Measurements from ENCODE around the gene ZNF576.

Gene ZNF576

DNA sequence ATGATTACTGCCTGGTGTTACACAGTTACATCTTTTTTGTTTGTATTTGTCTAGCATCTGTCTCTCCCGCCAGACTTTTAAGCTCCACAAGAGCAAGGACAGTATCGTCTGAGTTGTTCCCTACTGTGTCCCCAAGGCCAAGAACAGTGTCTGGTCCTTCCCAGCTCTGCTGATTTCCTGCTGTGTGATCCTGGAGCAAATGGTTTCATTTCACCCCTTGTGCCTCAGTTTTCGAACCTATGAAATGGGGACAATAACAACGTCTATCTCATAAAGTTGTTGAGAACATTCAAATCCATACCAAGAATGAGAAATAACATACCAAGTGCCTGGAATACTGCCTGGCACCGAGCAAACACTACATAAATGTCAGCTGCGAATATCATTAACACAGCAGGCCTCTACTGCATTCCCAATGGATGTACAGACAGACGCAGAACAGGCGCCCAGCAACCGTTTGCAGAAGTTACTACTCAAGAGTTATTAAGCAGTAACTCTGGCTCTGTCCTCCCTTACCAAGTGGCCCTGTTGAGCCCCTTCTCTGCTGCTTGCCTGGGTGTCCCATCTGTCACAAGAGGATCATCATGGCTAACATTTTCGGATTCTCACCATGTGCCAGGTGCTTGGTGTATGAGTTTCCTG, 32.5 kb upstream of the ZNF576 start:
- DNase-seq = no peak
- peaks cover 2% of the 10 kb centered on the region for H3K9me3 Mint-ChIP-seq
- H3K4me3 Mint-ChIP-seq = no peak overlapping the region
- H3K4me1 Mint-ChIP-seq = peaks cover 55% of the 10 kb centered on the region
- no peaks in the 10 kb centered on the region for H3K27me3 Mint-ChIP-seq
- no peak for ATAC-seq
- H3K27ac Mint-ChIP-seq = peak overlapping the region; percentile 79
- H3K36me3 Mint-ChIP-seq (ENCODE audit: low read depth) = peaks cover 30% of the 10 kb centered on the region

DNA sequence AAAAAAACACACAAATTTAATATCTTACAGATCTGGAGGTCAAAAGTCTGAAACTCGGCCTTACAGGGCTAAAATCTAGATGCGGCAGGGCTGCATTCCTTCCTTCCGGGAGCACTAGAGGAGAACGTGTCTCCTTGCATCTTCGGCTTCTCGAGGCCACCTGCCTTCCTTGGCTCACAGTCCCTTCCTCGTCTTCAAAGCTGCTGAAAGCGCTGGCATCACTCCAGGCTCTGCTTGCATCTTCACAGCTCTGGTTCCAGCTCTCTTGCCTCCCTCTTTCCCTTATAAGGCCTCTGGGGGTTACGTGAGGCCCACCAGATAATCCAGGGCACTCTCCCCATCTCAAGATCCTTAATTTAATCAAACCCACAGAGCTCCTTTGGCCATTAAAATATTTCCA, 31.6 kb upstream of the ZNF576 start:
- no peak overlapping the region for H3K4me3 Mint-ChIP-seq

DNA sequence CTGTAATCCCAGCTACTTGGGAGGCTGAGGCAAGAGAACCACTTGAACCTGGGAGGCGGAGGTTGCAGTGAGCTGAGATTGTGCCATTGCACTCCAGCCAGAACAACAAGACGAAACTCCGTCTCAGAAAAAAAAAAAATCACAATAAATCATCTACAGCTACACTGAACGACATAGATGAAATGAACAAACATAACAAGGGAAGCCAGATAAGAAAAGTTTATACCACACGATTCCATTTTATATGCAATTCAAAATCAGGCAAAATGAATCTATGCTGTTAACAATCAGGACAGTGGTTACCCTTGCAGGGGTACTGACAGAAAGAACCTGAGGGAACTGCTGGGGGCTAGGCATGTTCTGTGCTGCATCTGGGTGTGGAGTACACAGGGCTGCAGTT, 26.7 kb upstream of the ZNF576 start:
- H3K4me1 Mint-ChIP-seq = peaks cover 34% of the 10 kb centered on the region
- no peak overlapping the region for H3K4me3 Mint-ChIP-seq
- peak overlapping the region; percentile 18 for H3K27ac Mint-ChIP-seq
- ATAC-seq (no peak), DNase-seq (no peak)
- H3K9me3 Mint-ChIP-seq = no peaks in the 10 kb centered on the region
- peaks cover 5% of the 10 kb centered on the region for H3K36me3 Mint-ChIP-seq (ENCODE audit: low read depth)
- no peaks in the 10 kb centered on the region for H3K27me3 Mint-ChIP-seq

More for the DNA sequence above, 31.6 kb upstream of the ZNF576 start:
- DNase-seq = no peak
- peaks cover 2% of the 10 kb centered on the region for H3K9me3 Mint-ChIP-seq
- H3K36me3 Mint-ChIP-seq (ENCODE audit: low read depth) = peaks cover 28% of the 10 kb centered on the region
- peak overlapping the region; percentile 79 for H3K27ac Mint-ChIP-seq
- no peak for ATAC-seq
- H3K27me3 Mint-ChIP-seq = no peaks in the 10 kb centered on the region
- H3K4me1 Mint-ChIP-seq = peaks cover 56% of the 10 kb centered on the region

DNA sequence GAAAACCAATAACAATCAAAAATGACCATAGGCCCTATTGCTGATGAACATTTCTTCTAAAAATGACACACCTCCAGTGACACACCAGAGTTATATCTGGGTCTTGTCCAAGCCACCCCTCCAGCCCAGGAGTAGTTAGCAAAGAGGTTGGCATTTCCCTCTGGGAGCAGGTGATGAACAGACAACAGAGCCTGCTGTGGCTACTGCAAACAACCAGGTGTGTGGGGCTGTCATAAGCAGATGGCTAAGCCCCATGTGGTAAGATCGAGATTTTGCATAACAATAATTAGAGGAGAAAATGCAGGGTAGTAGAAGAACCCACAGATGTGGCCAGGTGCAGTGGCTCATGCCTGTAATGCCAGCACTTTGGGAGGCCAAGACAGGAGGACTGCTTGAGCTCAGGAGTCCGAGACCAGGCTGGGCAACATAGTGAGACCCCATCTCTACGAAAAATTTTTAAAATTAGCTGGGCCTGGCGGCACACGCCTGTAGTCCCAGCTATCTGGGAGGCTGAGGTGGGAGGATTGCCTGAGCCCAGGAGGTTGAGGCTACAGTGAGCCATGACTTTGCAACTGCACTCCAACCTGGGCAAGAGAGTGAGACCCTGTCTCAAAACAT, 26.1 kb upstream of the ZNF576 start:
- peaks cover 33% of the 10 kb centered on the region for H3K4me1 Mint-ChIP-seq
- H3K27me3 Mint-ChIP-seq = no peaks in the 10 kb centered on the region
- DNase-seq = no peak
- H3K4me3 Mint-ChIP-seq = no peak overlapping the region
- no peak for ATAC-seq
- H3K27ac Mint-ChIP-seq = no peak overlapping the region
- H3K9me3 Mint-ChIP-seq = no peaks in the 10 kb centered on the region
- H3K36me3 Mint-ChIP-seq (ENCODE audit: low read depth) = peaks cover 2% of the 10 kb centered on the region

DNA sequence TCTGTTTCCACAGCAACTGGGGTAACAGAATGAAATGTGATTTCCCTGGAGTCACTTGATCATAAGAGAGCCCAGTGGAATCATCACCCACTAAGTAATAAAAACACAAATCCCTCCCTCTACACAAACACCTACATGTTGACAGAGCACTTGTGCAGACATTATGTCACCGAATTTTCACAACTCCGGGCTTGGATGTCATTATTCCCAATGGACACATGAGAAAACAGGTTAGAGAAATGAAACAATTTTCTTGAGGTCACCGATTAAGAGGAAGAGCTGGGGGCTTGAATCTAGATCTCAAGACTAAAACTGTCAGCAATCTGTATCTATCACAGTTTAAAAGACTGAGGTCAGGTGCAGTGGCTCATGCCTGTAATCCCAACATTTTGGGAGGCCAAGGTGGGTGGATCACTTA, 24.2 kb upstream of the ZNF576 start:
- Mint-ChIP-seq H3K27ac (no peak overlapping the region), H3K36me3 (ENCODE audit: low read depth) (peaks cover 2% of the 10 kb centered on the region), H3K27me3 (no peaks in the 10 kb centered on the region), H3K4me3 (no peak overlapping the region), H3K4me1 (peaks cover 38% of the 10 kb centered on the region), H3K9me3 (no peaks in the 10 kb centered on the region)
- DNase-seq = no peak
- ATAC-seq = no peak

DNA sequence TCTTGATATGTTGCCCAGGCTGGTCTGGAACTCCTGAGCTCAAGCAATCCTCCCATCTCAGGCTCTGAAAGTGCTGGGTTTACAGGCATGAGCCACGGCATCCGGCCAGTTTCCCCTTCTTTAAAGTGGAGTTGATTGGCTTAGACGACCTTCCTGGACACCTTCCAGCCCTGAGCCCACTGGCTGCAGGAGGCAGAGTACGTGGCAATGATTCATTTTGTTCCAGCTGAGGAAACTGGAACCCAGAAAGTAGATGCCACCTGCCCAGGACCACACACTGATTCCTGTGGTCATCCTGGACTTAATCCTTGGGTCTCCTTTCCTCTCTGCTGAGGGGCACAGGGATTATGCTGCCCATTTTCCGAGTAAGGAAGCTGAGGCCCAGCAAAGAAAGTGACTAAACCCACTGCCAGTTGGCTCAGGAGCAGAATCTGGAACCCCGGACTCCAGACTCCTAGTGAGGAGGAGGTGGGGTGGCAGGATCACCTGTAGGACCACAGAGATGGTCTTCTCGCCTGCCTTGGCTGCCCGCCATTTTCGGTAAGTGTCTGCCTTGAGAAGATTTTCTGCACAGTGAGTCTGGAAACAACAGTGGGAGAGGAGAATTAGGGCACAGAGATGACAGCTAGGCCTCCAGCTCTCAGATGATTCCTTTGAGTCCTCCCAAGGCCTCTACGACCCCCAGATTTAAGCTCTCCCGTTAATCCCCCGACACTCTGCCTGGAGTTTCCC, 21.8 kb upstream of the ZNF576 start:
- ATAC-seq (no peak), DNase-seq (no peak)
- peaks cover 2% of the 10 kb centered on the region for H3K27me3 Mint-ChIP-seq
- no peaks in the 10 kb centered on the region for H3K9me3 Mint-ChIP-seq
- H3K27ac Mint-ChIP-seq = peak overlapping the region; percentile 91
- H3K4me1 Mint-ChIP-seq = peaks cover 49% of the 10 kb centered on the region
- peak overlapping the region; percentile 96 for H3K4me3 Mint-ChIP-seq
- H3K36me3 Mint-ChIP-seq (ENCODE audit: low read depth) = peaks cover 2% of the 10 kb centered on the region

DNA sequence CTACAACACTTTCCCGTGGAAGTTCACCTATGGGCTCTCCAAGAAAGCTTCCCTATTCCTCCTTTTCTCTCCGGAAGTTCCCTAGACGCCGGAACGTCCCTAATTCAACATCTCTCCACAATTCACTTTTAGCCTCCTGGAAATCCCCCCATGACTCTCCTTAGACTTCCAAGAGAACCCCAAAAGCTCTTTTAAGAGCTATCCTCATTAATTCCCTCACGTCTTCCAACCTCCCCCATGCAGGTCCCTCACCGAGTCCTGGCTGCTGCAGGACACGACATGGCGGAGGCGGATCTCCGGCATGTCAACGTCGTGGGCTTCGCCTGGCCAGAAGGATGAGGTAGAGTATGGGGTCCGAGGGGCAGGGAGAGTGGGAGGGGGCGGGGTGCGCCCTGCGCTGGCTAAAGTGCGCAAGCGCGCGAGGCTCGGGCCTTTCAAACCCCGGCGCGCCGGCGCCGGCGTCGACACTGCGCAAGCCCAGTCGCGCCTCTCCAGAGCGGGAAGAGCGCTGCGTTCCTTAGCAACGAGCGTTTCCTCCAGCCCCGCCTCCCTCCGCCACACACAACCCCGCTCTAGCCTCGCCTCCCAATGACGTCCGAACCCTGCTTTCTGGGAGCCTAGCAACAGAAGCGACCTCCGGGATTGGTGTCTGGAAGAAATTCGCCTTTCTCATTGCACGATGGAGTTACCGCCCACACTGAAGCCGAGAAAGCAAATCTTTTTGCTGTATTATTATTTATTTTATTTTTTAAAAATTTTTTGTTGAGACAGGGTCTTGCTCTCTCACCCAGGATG, 21.0 kb upstream of the ZNF576 start, which contains the start of the genes PINLYP and XRCC1:
TSS of gene PINLYP (plus strand) at position 646 of the 795 bp plus-strand sequence. CDS start 1,391 bp downstream, outside the sequence.
TSS of gene XRCC1 (minus strand) at position 372 of the 795 bp plus-strand sequence. CDS start at position 303, 69 bp downstream.
- peaks cover 2% of the 10 kb centered on the region for H3K27me3 Mint-ChIP-seq
- no peaks in the 10 kb centered on the region for H3K36me3 Mint-ChIP-seq (ENCODE audit: low read depth)
- DNase-seq (peak; percentile 97), ATAC-seq (peak; percentile 98)
- H3K4me3 Mint-ChIP-seq = peak within 1 kb of the TSS; percentile 96
- peaks cover 49% of the 10 kb centered on the region for H3K4me1 Mint-ChIP-seq
- no peaks in the 10 kb centered on the region for H3K9me3 Mint-ChIP-seq
- H3K27ac Mint-ChIP-seq = peak within 1 kb of the TSS; percentile 91

DNA sequence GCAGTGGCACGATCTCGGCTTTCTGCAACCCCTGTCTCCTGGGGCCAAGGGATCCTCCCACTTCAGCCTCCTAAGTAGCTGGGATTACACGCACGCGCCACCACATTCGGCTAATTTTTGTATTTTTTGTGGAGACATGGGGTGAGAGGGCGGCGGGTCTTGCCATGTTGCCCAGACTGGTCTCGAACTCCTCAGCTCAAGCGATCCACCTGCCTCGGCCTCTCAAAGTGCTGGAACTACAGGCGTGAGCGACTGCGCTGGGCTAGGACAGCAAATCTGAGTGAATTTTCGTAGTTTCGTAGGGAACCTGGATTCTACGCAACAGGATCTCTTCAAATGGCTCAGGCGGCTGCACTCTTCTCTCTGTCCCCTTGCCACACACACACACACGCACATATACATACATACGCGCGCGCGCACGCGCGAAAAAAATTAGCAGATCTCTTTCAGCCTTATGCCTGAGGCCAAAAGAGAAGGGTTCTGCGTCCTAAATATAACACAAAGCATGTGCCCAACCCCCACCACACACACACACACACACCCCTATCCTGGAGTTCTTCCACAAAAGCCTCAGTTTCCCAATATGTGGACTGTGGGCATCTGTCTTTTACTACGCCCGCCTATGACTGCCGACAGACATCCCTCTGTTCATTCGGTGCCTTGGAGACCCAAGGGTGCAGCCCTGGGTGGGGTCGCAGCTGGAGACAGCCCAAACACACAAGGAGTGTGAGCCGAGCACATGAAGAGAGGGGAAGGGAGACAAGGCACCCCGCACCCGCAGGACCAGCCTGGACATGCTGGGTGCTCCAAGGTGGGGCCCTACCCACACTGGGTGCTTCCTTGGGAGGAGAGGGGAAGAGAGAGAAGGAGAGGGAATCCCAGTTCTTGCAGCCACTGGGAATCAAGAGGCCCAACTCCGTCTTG, 20.2 kb upstream of the ZNF576 start:
- ATAC-seq (no peak), DNase-seq (no peak)
- H3K36me3 Mint-ChIP-seq (ENCODE audit: low read depth) = no peaks in the 10 kb centered on the region
- H3K4me1 Mint-ChIP-seq = peaks cover 43% of the 10 kb centered on the region
- H3K4me3 Mint-ChIP-seq = peak overlapping the region; percentile 96
- H3K27ac Mint-ChIP-seq = peak overlapping the region; percentile 91
- H3K9me3 Mint-ChIP-seq = no peaks in the 10 kb centered on the region
- peaks cover 2% of the 10 kb centered on the region for H3K27me3 Mint-ChIP-seq

DNA sequence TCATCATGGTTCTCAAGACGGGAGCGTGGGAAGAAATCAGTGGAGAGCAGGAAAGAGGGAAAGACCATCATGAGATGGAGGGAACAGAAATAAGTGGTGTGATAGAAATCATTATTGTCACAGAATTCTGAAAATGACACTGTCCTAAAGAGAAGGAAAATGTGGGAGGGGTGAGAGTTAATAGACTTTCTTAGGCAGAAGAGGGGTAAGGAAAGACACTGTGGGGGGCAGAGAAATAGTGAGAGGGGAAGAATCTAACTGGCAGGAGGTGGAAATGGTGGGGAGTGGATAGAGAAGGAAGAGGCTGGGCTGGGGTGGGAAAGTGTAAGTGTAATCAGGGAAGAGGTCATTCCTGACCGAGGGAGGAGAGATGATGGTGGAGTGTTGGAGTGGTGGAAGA, 17.6 kb upstream of the ZNF576 start:
- H3K4me3 Mint-ChIP-seq = peak overlapping the region; percentile 82
- DNase-seq = no peak
- no peak for ATAC-seq
- H3K9me3 Mint-ChIP-seq = no peaks in the 10 kb centered on the region
- H3K27ac Mint-ChIP-seq = peak overlapping the region; percentile 86
- peaks cover 40% of the 10 kb centered on the region for H3K4me1 Mint-ChIP-seq
- H3K27me3 Mint-ChIP-seq = peaks cover 2% of the 10 kb centered on the region
- no peaks in the 10 kb centered on the region for H3K36me3 Mint-ChIP-seq (ENCODE audit: low read depth)

DNA sequence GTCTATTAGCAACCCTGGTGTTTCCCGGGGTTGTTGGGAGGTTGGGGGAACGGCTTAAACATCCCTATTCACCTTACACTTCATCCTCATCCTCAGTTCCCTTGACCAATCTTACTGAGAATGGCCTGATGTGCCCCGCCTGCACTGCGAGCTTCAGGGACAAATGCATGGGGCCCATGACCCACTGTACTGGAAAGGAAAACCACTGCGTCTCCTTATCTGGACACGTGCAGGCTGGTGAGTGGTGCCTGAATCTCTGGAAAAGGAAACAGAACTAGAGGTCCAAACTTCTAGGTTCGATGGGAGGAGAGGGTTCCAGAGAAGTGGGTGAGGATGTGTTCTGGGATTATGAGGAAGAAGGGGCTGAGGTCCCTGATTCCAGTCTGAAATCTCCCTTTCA, 14.9 kb upstream of the ZNF576 start:
- DNase-seq (no peak), ATAC-seq (no peak)
- peaks cover 7% of the 10 kb centered on the region for H3K36me3 Mint-ChIP-seq (ENCODE audit: low read depth)
- peak overlapping the region; percentile 78 for H3K27ac Mint-ChIP-seq
- peaks cover 40% of the 10 kb centered on the region for H3K4me1 Mint-ChIP-seq
- peak overlapping the region; percentile 82 for H3K4me3 Mint-ChIP-seq
- H3K9me3 Mint-ChIP-seq = no peaks in the 10 kb centered on the region
- H3K27me3 Mint-ChIP-seq = peaks cover 2% of the 10 kb centered on the region

DNA sequence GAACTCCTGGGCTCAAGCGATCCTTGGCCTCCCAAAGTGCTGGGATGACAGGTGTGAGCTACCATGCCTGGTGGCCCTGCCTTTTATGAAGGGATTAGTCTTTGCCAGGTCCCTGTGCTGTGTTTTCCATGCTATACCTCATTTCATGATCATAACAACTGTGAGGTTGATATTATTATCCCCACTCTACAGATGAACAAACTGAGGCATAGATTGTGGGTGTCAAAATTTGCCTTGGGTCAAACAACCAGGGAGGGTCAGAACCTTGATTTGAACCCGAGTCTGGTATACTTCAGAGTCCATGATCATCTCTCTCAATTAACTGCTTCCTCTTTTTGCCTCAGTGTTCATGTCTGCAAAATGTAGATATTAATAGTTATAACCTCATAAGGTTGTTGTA, 13.9 kb upstream of the ZNF576 start:
- Mint-ChIP-seq H3K4me1 (peaks cover 40% of the 10 kb centered on the region), H3K27me3 (peaks cover 2% of the 10 kb centered on the region), H3K27ac (no peak overlapping the region), H3K9me3 (no peaks in the 10 kb centered on the region), H3K4me3 (no peak overlapping the region), H3K36me3 (ENCODE audit: low read depth) (peaks cover 7% of the 10 kb centered on the region)
- no peak for DNase-seq
- ATAC-seq = no peak

DNA sequence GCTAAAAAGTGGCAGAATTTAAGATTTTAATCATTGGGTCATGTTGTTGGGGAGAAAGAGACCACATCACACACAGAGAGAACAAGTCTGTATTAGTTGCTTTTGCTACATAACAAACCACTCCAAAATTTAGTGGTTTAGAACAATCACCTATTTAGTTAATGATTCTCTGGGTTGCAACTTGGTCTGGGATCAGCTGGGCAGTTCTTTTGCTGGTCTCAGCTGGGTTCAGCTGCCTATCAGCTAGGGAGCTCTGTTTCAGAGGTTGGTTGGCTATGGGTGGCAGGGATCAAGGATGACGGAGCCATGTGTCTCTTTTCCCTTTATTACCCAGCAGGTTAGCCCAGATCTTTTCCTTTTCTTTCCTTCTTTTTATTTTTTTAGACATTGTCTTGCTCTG, 11.9 kb upstream of the ZNF576 start:
- DNase-seq (no peak), ATAC-seq (no peak)
- Mint-ChIP-seq H3K9me3 (no peaks in the 10 kb centered on the region), H3K27me3 (no peaks in the 10 kb centered on the region), H3K27ac (peak overlapping the region; percentile 53), H3K4me3 (no peak overlapping the region), H3K4me1 (peaks cover 28% of the 10 kb centered on the region), H3K36me3 (ENCODE audit: low read depth) (peaks cover 11% of the 10 kb centered on the region)

DNA sequence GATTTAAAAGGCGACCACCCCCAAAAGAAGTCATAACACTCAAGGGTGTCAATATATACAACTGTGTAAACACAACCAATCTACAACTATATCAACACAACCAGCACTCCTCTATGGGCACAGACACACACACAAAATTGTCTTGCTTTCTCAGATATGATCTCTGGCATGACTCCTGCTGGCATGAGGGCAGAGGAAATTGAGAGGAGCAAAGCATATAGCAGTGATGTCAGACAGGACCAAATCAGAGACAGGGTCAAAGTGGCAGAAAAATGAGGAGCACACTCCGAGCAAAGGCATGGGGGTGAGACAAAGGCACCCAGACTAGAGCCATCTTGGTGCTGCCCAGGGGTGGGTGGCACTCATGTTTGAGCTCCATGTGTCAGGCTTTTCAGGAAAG, 10.0 kb upstream of the ZNF576 start:
- H3K4me3 Mint-ChIP-seq = no peak overlapping the region
- no peaks in the 10 kb centered on the region for H3K27me3 Mint-ChIP-seq
- no peak overlapping the region for H3K27ac Mint-ChIP-seq
- DNase-seq = no peak
- H3K36me3 Mint-ChIP-seq (ENCODE audit: low read depth) = peaks cover 22% of the 10 kb centered on the region
- H3K4me1 Mint-ChIP-seq = peaks cover 32% of the 10 kb centered on the region
- ATAC-seq = no peak
- no peaks in the 10 kb centered on the region for H3K9me3 Mint-ChIP-seq
